Frontal cortex (tissue), 4 donors: ENCODE measurements around the gene KCMF1. TPM values are rescaled to one million over a fixed set of nuclear protein-coding genes. Genes with fewer than 3 reads are reported as not detected.

ENCODE experiments used
- DNase-seq, 2 donors: peaks; one replicate each; pipeline ENCODE4 v3.0.0; 2012; ENCODE audit warnings: low spot score in 2 of 2
- FAIRE-seq: peaks from 2 replicates; lab custom pipeline; 2012; peaks lifted over from hg19 to GRCh38; lab: Jason Lieb, UNC
- small RNA-seq: library from RNA; depleted of rRNA; stranded (forward); fragments of <200 nt; gene quantifications from one replicate; pipeline ENCODE3, GENCODE V24; 2014
- total RNA-seq: library from RNA; depleted of rRNA; stranded (reverse); fragments of >200 nt; gene quantifications from one replicate; pipeline ENCODE4 v1.2.3, GENCODE V29; 2014
- donor health status: control.
- donor health status: control.
- donor health status: control.

KCMF1 gene
- total RNA-seq, 1 donor from 2014 or later = 46.9 TPM

DNA sequence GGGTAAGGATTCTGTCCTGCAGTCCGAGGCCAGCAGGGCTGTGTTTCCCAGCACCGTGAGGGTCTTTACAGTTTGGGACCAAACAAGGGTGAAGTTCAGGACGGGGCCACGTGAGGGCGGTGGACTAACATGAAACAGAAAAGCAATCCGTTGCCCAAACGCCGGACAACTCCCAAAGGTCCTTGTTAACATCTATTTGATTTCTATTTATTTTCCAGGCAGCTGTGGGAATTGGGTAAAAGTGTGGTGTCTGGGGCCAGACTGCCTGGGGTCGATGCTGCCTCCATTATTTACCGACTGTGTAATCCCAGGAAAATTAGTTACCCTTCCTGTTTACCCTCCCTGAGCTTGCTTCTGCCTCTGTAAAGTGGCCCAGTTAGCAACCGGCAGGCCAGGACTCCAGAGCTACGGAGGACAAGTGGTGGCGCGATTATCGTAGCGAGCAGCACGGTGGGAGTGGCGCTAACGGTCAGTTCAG lies 96.0 kb downstream of the KCMF1 start:
- FAIRE-seq (no peak), DNase-seq (peak; percentile 15 to 57)

DNA sequence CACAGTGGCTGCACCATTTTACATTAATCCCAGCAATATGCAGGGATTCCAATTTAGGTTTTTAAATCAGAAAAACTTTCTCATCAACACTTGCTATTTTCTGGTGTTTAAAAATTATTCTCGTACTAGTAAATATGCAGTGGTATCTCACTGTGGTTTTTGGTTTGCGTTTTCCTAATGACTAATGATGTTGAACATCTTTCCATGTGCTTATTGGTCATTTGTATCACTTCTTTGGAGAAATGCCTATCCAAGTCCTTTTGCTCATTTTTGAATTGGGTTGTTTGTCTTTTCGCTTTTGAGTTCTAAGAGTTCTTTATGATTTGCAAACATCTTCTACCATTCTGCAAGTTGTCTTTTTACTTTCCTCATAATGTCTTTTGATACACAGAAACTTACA lies 100.1 kb downstream of the KCMF1 start:
- FAIRE-seq (no peak), DNase-seq (no peak)

- DNase-seq = no peak
- FAIRE-seq = no peak
Observed at GRCh38 chr2:85073033-85073432, 102.1 kb downstream of the KCMF1 start.

DNA sequence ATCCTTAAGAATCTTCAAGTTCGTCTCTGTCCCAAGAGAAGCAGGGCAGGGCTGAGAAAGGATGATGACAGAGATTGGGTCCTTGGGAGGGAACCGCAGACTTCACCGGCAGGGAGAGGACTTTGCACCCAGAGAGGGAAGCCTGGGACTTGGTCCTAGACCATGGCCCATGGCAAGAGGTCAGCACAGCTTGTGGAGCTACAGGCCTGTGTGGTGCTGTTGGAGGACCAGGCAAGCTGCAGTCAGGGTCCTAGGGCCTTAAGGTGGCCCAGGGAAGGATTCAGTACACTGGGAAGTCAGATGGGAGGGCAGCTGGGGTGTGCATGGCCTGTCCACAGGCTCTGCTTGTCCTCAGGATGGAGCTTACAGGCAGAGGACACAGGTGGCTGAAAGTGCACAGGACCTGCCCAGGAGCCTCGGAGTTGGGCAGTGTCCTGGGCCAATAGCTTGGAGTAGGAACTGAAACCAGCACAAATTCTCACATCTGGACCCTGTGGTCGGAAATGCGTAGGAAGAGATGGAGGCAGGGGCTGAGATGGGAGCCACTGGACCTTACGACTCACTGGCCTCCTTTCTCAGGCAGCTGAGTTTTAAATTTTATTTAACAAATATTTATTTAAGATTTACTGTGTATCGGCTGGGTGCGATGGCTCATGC lies 105.8 kb downstream of the KCMF1 start:
- no peak for FAIRE-seq
- DNase-seq = no peak

GRCh38 chr2:85077859-85078419 lies 107.0 kb downstream of the KCMF1 start:
- DNase-seq (no peak), FAIRE-seq (no peak)

- DNase-seq (no peak), FAIRE-seq (no peak)
Observed at GRCh38 chr2:85078536-85078935, 107.6 kb downstream of the KCMF1 start.

- DNase-seq (no peak), FAIRE-seq (no peak)
Observed at GRCh38 chr2:85083092-85083491, 112.1 kb downstream of the KCMF1 start.

DNA sequence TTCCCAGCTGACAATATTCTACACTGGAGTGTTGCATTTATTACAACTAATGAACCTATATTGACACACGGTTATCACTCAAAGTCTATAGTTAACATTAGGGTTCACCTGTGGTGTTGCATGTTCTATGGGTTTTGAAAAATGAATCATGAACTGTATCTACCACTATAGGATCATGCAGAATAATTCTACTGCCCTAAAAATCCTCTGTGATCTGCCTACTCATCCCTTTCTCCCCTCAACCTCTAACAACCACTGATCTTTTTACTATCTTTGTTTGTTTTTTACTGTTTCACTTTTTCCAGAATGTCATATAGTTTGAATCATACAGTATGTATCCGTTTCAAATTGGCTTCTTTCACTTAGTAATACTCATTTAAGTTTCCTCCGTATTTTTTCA lies 114.6 kb downstream of the KCMF1 start:
- FAIRE-seq = no peak
- no peak for DNase-seq

DNA sequence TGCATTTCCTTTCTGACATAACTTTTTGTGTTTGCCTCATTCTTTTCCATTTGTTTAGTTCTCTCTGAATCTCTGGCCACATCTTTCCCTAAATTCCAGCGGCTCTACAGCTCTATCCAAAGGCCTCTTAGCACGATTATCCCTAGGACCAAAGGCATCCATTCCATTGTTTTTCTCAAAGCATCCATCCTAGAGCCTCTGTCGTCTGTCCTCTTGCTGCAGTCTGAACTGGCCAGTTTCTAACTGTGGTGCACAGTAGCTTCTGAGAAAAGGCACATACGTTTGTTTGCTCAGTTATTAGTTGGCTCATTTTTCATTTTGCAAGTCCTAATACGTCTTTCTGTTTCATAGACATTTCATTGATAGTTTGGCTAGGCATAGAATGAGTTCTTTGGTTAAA lies 116.6 kb downstream of the KCMF1 start:
- FAIRE-seq (no peak), DNase-seq (no peak)

DNA sequence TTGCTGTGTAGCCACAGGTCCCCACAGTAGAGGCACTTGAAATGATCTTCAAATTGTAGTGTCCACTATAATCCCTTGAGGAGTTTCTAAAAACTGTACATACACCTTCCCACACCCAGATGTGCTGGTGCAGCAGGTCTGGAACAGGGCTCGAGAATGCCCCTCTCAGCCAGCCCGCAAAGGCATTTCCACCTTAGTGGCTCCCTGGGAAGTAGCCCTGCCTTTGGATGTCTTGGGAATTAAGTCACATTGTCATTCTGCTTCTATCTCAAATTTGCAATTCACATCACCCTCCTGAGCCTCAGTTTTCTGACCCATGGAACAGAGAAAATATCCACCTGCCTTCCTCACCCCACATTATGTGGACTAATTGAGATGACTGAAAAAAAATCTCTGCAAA lies 118.0 kb downstream of the KCMF1 start:
- DNase-seq (no peak), FAIRE-seq (no peak)

DNA sequence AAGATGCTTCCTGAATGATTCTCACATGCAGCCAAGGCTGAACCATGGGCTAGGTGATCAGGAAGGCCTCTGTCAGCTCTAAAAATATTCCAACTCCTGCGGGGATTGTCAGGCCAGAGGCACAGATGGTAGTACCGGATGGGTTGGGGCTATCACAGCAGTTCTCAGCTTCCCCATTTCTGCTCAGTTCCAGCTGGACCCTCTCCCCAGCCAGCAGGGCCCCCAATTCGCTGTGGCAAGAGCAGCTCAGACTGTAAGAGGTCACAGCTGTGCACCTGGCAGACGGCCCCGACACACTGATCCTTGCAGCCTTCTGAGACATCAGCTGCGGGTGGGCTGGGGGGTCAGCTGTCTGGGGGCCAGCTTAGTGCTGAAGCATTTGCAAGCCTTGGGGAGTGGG lies 118.6 kb downstream of the KCMF1 start:
- DNase-seq (no peak), FAIRE-seq (no peak)

- DNase-seq (no peak), FAIRE-seq (no peak)
Observed at GRCh38 chr2:85091838-85092237, 120.9 kb downstream of the KCMF1 start.

GRCh38 chr2:85095094-85095493 lies 124.1 kb downstream of the KCMF1 start:
- FAIRE-seq (no peak), DNase-seq (no peak)

DNA sequence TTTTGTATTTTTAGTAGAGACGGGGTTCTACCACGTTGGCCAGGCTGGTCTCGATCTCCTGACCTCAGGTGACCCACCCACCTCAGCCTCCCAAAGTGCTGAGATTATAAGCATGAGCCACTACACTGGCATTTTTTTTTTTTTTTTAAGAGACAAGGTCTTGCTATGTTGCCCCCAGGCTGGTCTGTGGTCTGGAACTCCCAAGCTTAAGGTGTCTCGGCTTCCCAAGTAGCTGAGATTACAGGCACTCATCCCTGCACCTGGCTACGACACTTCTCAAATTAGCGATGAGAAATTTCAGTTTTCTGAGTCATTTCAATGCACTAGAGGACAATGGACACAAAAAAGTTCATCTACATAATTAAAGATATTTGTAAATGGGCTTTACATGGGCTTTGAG lies 125.7 kb downstream of the KCMF1 start:
- DNase-seq (no peak), FAIRE-seq (no peak)

GRCh38 chr2:85104228-85104627 lies 133.3 kb downstream of the KCMF1 start:
- no peak for FAIRE-seq
- DNase-seq = no peak

GRCh38 chr2:85106489-85107180 lies 135.7 kb downstream of the KCMF1 start:
- DNase-seq (no peak), FAIRE-seq (no peak)

Small RNA genes lying within 50 kb of the gene (small RNA-seq; reads per million reads assigned to genes)
- not detected for gene AC078974.1

Other genes with a start within 250 kb of the KCMF1 start
- gene TRABD2A, start 90.1 kb upstream of the KCMF1 start, total RNA-seq = 0.41 TPM
- gene TMSB10, start 65.5 kb upstream of the KCMF1 start, total RNA-seq = 5,126 TPM
- gene TCF7L1, start 162.2 kb downstream of the KCMF1 start, total RNA-seq = 0.41 TPM